Activated CD4-positive, alpha-beta T cell treated with anti-CD3 and anti-CD28 coated beads for 48 hours (primary cell): ENCODE data around the gene GPR173.

Experiments used
- DNase-seq: peaks from one replicate; pipeline ENCODE4 v3.0.0-alpha.2; 2020

GPR173 gene

DNA sequence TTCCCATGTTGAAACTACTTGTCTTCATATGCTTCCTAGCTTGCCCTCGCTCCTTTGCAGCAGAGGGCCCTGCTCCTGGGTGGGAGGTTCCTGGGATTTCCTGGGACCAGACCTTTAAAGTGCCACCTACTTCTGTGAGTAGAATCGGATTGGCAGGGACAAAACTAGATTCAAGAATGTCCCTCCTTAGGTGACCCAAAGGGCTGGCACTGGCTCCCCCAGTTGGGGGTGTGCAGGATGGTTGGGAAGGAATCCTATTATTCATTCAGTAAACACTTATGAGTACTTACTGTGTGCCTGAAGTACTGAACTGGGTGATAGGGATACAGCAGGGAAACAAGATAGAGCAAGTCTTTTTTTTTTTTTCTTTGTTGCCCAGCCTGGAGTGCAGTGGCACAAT is 42.8 kb downstream of the GPR173 start:
- DNase-seq, result no peak

DNA sequence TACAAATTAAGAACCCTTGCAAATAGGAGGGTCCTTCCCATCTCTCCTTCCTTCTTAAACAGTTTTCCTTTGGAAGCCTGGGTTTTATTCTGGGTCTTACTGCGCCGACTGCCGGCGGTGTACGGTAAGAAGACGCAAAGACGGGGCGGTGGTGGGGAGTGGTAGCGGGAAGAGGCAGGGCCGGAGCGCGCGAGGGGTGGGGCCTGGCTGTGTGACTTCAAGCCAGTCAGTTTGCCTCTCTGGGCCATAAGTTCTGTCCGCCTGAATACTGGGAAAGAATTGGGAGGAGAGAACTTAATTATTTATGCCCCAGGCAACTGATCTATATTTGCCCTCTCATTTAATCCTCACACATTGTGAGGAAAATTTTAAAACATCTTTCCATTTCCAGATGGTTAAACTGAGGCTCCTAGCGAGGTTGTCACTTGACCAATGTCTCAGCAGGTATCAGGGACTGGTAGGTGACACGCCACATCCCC is 44.6 kb downstream of the GPR173 start:
- peak; percentile 86 for DNase-seq

DNA sequence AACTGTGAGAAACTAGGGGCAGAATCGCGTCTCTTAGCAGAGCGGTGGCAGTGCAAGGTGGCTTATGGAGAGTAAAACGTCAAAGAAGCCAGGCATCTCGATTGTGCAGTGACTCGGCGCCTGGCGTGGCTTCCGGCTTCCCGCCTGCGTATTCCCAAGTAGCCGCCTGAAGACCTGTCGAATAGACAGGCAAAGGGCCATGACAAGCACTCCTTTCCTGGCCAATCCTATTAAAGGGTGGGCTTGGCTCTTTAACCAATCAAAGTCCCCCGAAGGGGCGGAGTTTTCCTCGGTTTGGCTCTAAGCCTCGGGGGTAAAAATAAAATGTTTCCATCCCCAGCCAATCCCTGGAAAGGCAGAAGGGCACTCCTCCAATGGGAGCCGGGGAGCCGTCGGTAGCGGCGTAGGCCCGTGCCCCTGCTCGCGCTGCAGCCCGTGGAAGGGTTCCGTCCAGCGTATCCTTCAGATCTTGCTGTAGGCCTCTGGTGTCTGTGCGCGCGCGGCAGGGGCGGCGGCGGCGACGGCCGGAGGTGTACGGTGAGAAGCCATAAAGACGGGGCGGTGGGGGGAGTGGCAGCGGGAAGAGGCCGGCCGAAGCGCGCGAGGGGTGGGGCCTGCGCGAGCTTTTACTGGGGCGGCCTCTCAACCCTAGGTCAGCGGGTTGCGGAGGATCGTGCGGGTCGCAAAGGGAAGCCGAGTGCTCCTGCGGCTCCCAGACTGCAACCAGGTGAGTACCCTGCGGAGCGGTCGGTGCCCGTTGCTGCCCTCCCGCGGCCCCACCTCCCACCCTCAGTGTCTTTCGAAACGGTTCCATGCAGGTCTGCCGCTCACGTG is 45.4 kb downstream of the GPR173 start, which contains the start of gene KANTR:
Gene KANTR (plus strand): TSS at position 395 of the 834 bp plus-strand sequence. CDS start 30,131 bp downstream, outside the sequence.
- DNase-seq, result peak; percentile 84

DNA sequence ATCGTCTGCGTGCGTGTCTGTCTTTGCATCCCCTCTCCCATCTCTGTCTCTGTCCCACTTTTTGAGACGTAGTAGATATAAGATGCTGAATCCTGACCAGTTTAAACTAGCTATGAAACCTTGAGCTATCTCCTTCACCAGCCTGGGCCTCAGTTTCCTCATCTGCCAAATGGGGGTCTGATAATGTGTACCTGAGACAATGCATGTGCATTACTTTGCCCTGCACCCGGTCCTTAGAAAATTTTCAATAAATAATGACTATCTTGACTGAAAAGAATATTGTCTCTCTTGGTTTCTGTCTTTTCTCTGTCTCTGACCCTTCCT is 46.0 kb downstream of the GPR173 start:
- no peak for DNase-seq

DNA sequence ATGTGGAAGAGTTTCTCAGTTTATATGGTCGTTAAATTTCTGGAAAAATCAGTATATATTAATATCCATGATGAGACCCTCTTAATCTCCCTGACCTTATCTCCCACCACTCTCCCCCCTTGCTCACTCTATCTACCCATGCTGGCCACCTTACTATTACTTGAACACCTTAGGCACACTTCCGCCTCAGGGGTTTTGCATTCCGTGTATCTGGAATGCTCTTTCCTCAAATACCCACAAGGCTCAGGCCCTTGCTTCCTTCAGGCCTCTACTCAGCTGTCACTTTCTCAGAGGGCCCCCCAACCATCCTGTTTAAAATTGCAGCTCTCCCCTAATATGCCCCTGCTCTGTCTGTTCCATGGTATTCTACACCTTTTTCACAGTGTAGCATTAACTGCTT is 47.2 kb downstream of the GPR173 start:
- no peak for DNase-seq

DNA sequence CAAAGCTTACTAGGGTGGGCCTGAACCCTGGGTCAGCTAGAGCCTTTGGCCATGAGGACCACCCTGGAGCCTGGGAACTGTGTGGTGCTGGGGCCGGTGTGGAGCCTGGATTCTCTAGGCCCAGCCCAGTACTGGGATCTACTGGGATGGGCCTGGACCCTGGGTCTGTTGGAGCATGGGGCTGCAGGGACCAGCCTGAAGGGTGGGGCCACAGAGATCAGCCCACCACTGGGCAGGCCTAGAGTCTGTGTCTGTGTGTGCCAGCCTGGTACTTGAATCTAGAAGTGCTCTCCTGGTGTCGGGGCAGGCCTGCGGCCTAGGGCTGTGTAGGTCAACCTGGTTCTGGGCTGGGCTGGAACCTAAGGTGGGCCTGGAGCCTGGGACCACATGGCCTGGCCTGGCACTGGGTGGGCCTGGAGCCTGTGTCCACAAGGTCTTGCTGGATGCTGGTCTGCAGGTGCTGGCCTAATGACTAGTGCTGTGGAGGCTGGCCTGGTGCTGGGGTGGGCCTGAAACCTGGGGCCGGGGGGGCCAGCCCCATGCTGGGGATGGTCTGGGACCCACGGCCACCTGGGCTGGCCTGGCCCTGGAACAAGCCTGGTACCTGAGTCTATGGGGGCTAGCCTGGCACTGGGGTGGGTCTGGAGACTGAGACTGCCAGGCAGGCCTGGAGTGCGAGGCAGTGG is 66.4 kb downstream of the GPR173 start:
- DNase-seq, result no peak

DNA sequence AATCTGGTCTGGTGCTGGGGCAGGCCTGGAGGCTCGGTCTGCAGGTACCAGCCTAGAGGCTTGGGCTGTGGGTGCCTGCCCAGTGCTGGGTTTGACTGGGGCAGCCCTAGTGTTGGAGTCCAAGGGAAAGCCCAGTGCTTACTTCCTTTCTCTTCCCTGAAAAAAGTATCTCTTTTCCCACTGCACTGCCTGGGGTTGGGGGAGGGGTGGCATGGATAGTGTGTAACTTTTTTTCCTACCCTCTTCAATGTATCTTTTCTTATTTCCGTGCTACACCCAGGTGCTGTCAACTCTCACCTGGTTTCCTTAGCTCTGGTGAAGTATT is 66.9 kb downstream of the GPR173 start:
- DNase-seq, result no peak

DNA sequence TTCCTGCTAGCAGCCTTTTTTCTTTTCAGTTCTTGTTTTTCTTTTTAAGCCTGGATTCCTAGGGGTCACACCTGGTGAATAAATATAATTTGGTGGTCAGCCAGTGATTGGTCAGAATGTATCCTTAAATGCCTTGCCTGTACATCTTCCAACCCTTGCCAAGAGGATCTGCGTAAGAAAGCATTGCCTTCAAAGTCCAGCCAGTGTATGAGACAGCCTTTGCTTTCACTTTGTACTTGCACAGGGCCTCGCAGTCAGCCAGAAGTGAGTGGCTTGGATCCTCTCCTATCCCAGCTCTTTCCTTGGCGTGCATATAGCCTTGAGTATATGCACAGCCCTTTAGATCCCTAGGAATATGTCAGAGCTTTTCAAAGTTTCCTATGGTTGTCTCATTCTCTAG is 67.5 kb downstream of the GPR173 start:
- DNase-seq, result no peak

DNA sequence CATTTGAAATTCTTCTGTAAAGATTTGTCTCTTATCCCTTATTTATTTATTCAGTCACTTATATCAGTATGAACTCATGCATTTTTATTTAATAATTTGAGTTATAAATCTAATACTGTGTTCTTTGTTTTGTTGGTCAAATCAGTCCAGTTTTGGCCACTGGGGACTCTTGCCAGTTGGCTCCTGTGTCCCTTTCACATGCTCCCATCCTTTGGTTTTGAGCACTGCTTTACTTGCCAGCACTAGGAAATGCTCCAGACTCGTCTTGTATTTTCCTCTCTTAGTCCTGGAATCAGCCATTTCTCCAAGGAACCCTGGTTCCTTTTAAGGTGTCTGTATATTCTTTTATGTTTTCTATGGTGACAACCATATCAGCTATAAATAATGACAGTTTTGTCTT is 73.4 kb downstream of the GPR173 start:
- DNase-seq, result no peak

DNA sequence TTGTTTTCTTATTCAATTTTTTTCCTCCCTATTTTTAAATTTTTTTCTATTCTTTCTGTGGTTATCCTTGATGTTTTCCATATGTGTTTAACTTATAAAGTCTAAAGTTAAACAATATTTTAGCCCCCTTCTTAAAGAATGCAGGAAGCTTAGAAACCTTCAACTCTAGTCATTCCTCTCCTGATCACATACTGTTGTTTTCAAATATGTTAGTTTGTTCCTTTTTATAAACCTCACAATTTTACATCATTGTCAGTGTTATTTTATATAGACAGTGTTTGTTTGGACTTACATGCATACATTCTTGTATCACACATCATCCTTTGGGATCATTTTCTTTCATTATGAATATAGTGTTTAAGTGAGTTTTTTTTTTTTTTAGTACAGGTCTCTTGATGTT is 76.9 kb downstream of the GPR173 start:
- no peak for DNase-seq

DNA sequence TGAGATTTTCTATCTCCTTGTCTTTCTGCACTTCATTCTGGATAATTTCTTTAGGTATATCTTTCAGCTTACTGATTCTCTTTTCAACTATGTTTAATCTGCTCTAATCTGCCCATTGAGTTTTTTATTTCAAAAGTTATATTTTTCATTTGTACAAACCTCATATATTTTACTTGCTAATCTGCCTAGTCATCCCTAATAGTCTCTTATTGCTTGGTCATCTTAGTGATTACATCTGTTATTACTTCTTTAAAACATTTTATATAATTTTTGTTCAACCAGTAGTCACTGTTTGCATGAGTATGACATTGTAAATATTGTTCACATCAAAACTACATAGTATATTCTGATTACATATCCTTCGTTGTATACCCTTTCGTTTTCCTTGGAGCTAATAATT is 77.8 kb downstream of the GPR173 start:
- DNase-seq, result no peak

DNA sequence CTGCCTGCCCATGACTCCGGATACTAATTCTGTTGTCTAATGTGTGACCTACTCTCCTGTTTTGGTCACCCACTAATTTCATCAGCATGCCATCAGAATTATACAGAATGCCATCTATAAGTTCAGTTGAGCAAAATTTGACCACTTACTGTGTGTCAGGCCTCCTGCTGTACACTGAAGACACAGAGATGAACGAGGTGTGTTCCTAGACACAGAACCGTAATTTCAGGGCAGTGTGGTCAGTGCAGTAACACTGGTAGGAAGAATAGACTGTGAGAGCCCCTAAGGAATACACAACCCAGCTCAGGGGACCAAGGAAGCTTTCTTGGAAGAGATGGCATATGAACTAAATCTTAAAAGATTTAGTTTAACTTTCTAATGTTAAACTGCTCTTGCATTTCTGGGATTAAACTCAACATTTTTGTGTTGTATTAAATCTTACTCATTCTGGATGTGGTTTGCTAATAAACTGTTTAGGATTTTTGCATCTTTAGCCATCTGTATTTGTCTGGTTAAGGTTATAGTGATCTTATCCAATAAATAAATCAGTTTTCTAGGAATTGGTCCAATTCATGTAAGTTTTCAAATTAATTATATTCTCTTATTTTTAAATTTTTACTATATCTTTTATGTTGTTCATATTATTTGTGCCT is 79.6 kb downstream of the GPR173 start:
- no peak for DNase-seq
